Activated naive CD4-positive, alpha-beta T cell treated with anti-CD3 and anti-CD28 coated beads, Interleukin-2, amount 50 U/mL, for 24 hours (primary cell): Measurements from ENCODE around the gene PAPPA2.
"Not testable (repeated sequence)": the region's sequence is repeated elsewhere in the genome, so short reads cannot be mapped to it uniquely, and the experiment has no call there.

Source experiments
- H3K27ac Mint-ChIP-seq: one replicate; pipeline ENCODE4 v1.8.0; 2021; ENCODE audit warnings: mild to moderate bottlenecking, mixed read lengths
- H3K27me3 Mint-ChIP-seq: one replicate; pipeline ENCODE4 v1.8.0; 2021; ENCODE audit warnings: mixed read lengths
- H3K36me3 Mint-ChIP-seq: one replicate; pipeline ENCODE4 v1.8.0; 2021; ENCODE audit warnings: mixed read lengths
- H3K4me1 Mint-ChIP-seq: one replicate; pipeline ENCODE4 v1.8.0; 2021; ENCODE audit warnings: mixed read lengths
- H3K4me3 Mint-ChIP-seq: one replicate; pipeline ENCODE4 v1.8.0; 2021; ENCODE audit warnings: mild to moderate bottlenecking, mixed read lengths
- H3K9me3 Mint-ChIP-seq: one replicate; pipeline ENCODE4 v1.8.0; 2021; ENCODE audit warnings: mixed read lengths

The PAPPA2 gene

GRCh38 chr1:176558561-176558960 lies 95.6 kb downstream of the PAPPA2 start:
- H3K36me3 Mint-ChIP-seq: peaks cover 2% of the 10 kb centered on the region
- no peaks in the 10 kb centered on the region for H3K4me1 Mint-ChIP-seq
- peaks cover 8% of the 10 kb centered on the region for H3K27me3 Mint-ChIP-seq
- H3K4me3 Mint-ChIP-seq: no peak overlapping the region
- H3K9me3 Mint-ChIP-seq: no peaks in the 10 kb centered on the region
- no peak overlapping the region for H3K27ac Mint-ChIP-seq

- Mint-ChIP-seq H3K4me1 (no peaks in the 10 kb centered on the region), H3K27me3 (peaks cover 8% of the 10 kb centered on the region), H3K27ac (no peak overlapping the region), H3K36me3 (peaks cover 2% of the 10 kb centered on the region), H3K9me3 (no peaks in the 10 kb centered on the region), H3K4me3 (no peak overlapping the region)
Measured at GRCh38 chr1:176559474-176559873, 96.5 kb downstream of the PAPPA2 start.

GRCh38 chr1:176559878-176560277 lies 96.9 kb downstream of the PAPPA2 start:
- H3K4me1 Mint-ChIP-seq: no peaks in the 10 kb centered on the region
- no peak overlapping the region for H3K27ac Mint-ChIP-seq
- H3K4me3 Mint-ChIP-seq: no peak overlapping the region
- H3K36me3 Mint-ChIP-seq: peaks cover 2% of the 10 kb centered on the region
- peaks cover 8% of the 10 kb centered on the region for H3K27me3 Mint-ChIP-seq
- H3K9me3 Mint-ChIP-seq: no peaks in the 10 kb centered on the region

DNA sequence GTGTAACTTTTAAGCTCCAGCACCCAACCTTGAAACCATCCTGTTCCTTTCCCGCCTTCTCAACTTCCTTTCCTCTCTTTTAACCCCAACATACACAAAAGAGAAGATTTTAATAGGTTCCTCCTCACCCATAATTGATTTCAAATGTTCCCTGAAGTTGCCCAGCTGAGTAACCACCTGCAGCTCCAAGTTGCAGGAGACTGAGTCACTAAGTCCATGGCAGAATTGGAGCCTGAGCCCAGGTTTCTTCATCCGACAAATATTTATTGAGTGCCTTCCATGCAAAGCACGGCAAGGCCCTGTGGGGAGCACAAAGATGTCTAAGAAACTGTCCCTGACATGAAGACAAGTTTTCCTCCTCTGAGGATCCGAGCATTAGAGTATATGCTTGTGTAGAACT lies 97.7 kb downstream of the PAPPA2 start:
- Mint-ChIP-seq H3K4me3 (no peak overlapping the region), H3K4me1 (no peaks in the 10 kb centered on the region), H3K36me3 (peaks cover 2% of the 10 kb centered on the region), H3K27me3 (peaks cover 4% of the 10 kb centered on the region), H3K9me3 (no peaks in the 10 kb centered on the region), H3K27ac (no peak overlapping the region)

DNA sequence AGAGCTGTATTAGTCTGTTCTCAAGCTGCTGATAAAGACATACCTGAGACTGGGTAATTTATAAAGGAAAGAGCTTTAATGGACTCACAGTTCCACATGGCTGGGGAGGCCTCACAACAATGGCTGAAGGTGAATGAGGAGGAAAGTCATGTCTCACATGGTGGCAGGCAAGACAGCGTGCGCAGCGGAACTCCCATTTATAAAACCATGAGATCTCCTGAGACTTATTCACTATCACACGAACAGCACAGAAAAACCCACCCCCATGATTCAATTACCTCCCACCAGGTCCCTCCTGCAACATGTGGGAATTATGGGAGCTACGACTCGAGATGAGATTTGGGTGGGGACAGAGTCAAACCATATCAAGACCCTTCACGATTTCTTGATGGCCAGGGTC lies 98.8 kb downstream of the PAPPA2 start:
- H3K4me1 Mint-ChIP-seq, H3K9me3 Mint-ChIP-seq, H3K4me3 Mint-ChIP-seq, H3K27me3 Mint-ChIP-seq, H3K27ac Mint-ChIP-seq, H3K36me3 Mint-ChIP-seq: not testable (repeated sequence)

DNA sequence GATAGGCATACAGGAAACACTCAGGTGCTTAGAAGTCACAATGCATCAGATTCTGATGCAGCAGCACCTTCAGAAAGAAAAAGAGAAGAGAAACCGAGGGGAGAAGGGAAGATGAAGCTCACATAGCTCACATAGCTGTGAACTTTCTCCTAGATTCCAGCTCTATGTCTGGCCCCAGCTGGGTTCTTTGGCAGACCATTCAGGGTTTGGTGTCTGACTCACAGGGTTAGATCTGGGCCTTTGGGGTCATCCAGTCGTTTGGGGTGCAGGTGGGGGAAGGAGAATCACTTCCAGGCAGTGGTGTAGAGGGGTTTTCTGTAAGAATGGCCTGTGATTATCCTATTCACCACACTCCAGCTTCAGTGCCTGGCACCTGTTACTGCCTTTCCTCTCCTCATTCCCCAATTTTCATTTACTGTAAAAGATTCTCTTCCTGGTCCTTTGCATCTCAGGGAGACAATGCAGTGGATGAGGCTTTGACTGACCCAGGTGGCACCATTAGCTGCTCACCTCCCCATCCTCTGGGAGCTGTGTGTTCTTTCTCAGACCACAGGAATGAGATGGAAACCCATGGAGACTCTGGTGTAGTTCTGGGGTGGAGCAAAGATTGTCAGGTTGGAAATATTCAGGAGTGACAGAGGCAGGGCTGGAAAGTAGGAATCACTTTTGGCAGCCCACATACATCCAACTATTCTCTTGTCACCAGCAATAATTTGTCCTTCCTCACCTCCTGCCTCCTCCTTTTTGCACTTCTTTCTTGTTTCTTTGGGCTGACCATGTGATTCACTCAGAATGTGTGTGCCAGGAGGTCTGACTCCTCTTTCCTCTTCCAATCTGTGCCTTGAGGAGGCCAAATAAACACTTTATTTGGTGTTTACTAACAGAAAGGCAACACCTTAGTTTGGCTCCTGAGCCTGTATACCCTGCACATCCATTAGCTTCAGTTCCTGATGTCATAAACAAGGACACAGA lies 103.3 kb downstream of the PAPPA2 start:
- Mint-ChIP-seq H3K27me3 (peaks cover 2% of the 10 kb centered on the region), H3K4me1 (no peaks in the 10 kb centered on the region), H3K36me3 (no peaks in the 10 kb centered on the region), H3K9me3 (no peaks in the 10 kb centered on the region), H3K4me3 (no peak overlapping the region), H3K27ac (no peak overlapping the region)

- no peaks in the 10 kb centered on the region for H3K4me1 Mint-ChIP-seq
- no peak overlapping the region for H3K27ac Mint-ChIP-seq
- H3K27me3 Mint-ChIP-seq: peaks cover 2% of the 10 kb centered on the region
- H3K36me3 Mint-ChIP-seq: no peaks in the 10 kb centered on the region
- H3K4me3 Mint-ChIP-seq: no peak overlapping the region
- H3K9me3 Mint-ChIP-seq: no peaks in the 10 kb centered on the region
Measured at GRCh38 chr1:176567190-176567794, 104.3 kb downstream of the PAPPA2 start.

DNA sequence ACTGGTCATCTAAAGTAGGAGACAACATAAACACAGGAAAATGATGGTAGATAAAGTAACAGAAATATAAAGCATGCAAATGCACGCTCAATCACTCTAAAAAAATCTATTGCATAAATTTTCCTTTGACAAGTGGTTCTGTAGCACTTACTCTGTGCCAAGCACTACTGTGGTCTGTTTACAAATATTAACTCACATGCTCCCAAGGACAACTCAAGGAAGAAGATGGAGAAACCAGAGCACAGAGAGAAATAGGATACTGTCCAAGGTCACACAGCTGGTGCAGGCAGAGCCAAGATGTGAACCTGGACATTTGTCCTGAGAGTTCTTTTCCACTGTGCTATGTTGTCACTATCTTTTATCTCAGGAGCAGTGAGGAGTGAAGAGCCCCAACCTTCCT lies 105.2 kb downstream of the PAPPA2 start:
- Mint-ChIP-seq H3K36me3 (no peaks in the 10 kb centered on the region), H3K4me3 (no peak overlapping the region), H3K9me3 (no peaks in the 10 kb centered on the region), H3K27ac (no peak overlapping the region), H3K27me3 (peaks cover 2% of the 10 kb centered on the region), H3K4me1 (no peaks in the 10 kb centered on the region)

DNA sequence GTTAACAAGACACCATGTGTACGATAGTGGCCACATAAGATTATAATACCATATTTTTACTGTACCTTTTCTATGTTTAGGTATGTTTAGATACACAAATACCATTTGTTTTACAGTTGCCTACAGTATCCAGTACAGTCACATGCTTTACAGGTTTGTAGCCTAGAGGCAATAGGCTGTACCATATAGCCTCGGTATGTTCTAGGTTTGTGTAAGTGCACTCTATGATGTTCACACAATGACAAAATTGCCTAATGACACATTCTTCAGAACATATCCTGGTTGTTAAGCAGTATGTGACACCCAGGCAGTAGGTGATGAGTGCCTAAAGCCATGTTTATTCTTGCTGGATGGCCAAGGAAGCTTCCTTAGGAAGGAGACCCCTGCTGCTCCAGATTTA lies 111.8 kb downstream of the PAPPA2 start:
- H3K27ac Mint-ChIP-seq: no peak overlapping the region
- no peaks in the 10 kb centered on the region for H3K9me3 Mint-ChIP-seq
- no peak overlapping the region for H3K4me3 Mint-ChIP-seq
- H3K4me1 Mint-ChIP-seq: no peaks in the 10 kb centered on the region
- peaks cover 2% of the 10 kb centered on the region for H3K27me3 Mint-ChIP-seq
- no peaks in the 10 kb centered on the region for H3K36me3 Mint-ChIP-seq

- Mint-ChIP-seq H3K9me3 (no peaks in the 10 kb centered on the region), H3K27ac (no peak overlapping the region), H3K36me3 (no peaks in the 10 kb centered on the region), H3K4me1 (no peaks in the 10 kb centered on the region), H3K27me3 (peaks cover 3% of the 10 kb centered on the region), H3K4me3 (no peak overlapping the region)
Measured at GRCh38 chr1:176575991-176576390, 113.0 kb downstream of the PAPPA2 start.

GRCh38 chr1:176576670-176577069 lies 113.7 kb downstream of the PAPPA2 start:
- H3K36me3 Mint-ChIP-seq: no peaks in the 10 kb centered on the region
- H3K4me1 Mint-ChIP-seq: no peaks in the 10 kb centered on the region
- no peak overlapping the region for H3K4me3 Mint-ChIP-seq
- H3K27ac Mint-ChIP-seq: no peak overlapping the region
- H3K27me3 Mint-ChIP-seq: peaks cover 3% of the 10 kb centered on the region
- H3K9me3 Mint-ChIP-seq: no peaks in the 10 kb centered on the region

DNA sequence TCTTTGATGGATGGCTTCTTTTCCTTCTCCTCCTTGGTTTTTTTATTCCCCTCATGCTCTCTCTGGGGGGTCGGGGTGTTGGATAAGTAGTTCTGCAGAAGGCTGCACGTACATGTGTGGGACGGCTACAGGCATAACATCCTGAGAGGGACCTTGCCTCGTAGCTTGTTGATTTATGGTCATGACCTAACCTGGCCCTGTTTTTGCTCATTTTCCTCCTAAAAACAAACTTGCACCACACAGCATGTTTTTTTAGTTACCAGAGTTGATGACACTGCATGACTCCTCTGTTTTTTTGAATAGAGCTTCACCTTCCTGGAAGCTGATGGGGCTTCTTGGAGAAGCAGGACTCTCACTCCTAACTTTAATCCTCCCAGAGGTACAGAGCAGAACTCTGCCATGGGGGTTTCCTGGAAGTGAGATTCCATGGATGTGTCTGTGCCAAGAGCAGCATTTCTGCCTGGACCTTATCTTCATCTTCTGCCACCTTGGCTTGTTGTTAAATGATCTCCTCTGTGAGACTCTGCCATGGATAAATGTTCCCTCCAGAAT lies 114.7 kb downstream of the PAPPA2 start:
- H3K36me3 Mint-ChIP-seq: no peaks in the 10 kb centered on the region
- no peak overlapping the region for H3K4me3 Mint-ChIP-seq
- no peak overlapping the region for H3K27ac Mint-ChIP-seq
- peaks cover 3% of the 10 kb centered on the region for H3K27me3 Mint-ChIP-seq
- no peaks in the 10 kb centered on the region for H3K9me3 Mint-ChIP-seq
- no peaks in the 10 kb centered on the region for H3K4me1 Mint-ChIP-seq

- Mint-ChIP-seq H3K4me1 (no peaks in the 10 kb centered on the region), H3K4me3 (no peak overlapping the region), H3K9me3 (no peaks in the 10 kb centered on the region), H3K36me3 (no peaks in the 10 kb centered on the region), H3K27ac (no peak overlapping the region), H3K27me3 (peaks cover 3% of the 10 kb centered on the region)
Measured at GRCh38 chr1:176579087-176579486, 116.1 kb downstream of the PAPPA2 start.

- H3K27ac Mint-ChIP-seq: no peak overlapping the region
- no peaks in the 10 kb centered on the region for H3K36me3 Mint-ChIP-seq
- no peak overlapping the region for H3K4me3 Mint-ChIP-seq
- H3K4me1 Mint-ChIP-seq: no peaks in the 10 kb centered on the region
- no peaks in the 10 kb centered on the region for H3K27me3 Mint-ChIP-seq
- no peaks in the 10 kb centered on the region for H3K9me3 Mint-ChIP-seq
Measured at GRCh38 chr1:176595217-176595616, 132.2 kb downstream of the PAPPA2 start.

DNA sequence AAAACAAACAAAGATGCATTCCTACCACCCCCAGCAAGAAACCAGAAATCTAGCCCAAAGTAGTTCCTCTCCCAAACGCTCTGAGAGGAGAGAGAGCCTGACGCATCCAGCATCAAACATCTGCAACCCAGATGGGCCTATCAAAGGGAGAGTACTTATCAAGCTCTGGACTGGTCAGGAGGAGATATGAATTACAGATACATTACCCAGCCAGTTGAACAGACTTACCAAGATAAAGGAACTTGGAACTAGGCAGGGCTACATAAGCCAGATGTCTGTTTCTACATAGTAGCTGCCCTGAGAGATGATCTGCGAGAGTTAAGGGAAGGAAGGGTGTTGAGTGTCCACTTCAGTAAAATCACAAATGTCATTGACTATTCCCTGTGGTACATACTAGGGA lies 138.4 kb downstream of the PAPPA2 start:
- H3K4me3 Mint-ChIP-seq: no peak overlapping the region
- H3K27me3 Mint-ChIP-seq: no peaks in the 10 kb centered on the region
- H3K27ac Mint-ChIP-seq: no peak overlapping the region
- H3K4me1 Mint-ChIP-seq: no peaks in the 10 kb centered on the region
- no peaks in the 10 kb centered on the region for H3K36me3 Mint-ChIP-seq
- peaks cover 4% of the 10 kb centered on the region for H3K9me3 Mint-ChIP-seq

GRCh38 chr1:176602388-176603004 lies 139.5 kb downstream of the PAPPA2 start:
- Mint-ChIP-seq H3K4me1 (no peaks in the 10 kb centered on the region), H3K9me3 (peaks cover 4% of the 10 kb centered on the region), H3K27ac (no peak overlapping the region), H3K36me3 (no peaks in the 10 kb centered on the region), H3K4me3 (no peak overlapping the region), H3K27me3 (no peaks in the 10 kb centered on the region)
